ENCODE results near the gene SUPT7L. TPM values are rescaled to one million over a fixed set of nuclear protein-coding genes. Genes with fewer than 3 reads are reported as not detected.
A peak's percentile ranks its signal among the peaks of the same experiment; 100 is the strongest.

The SUPT7L gene
- 25.1 TPM for polyA plus RNA-seq (2013, experiment 1 of 2)
- polyA plus RNA-seq (2013, experiment 2 of 2): 25.0 TPM

GRCh38 chr2:27663285-27664153, at the start of gene SUPT7L, which contains the start of gene SLC4A1AP:
Gene SUPT7L, minus strand, starts transcription at chr2:27663614. Its CDS starts 1,422 bp downstream, at chr2:27662192.
Gene SLC4A1AP, plus strand, starts transcription at chr2:27663889. Its CDS starts 26 bp downstream, at chr2:27663915.
- peak within 1 kb of the TSS; percentile 62 to 82 for H3K4ac ChIP-seq (ENCODE audit: low read depth in 1 of 2, low read length in 2 of 2)
- no peak within 1 kb of the TSS for H3K14ac ChIP-seq (ENCODE audit: low read length in 2 of 2)
- peak within 1 kb of the TSS; percentile 97 for H3K9ac ChIP-seq (ENCODE audit: low read length)
- H2BK15ac ChIP-seq (ENCODE audit: low read depth, poor library complexity, severe bottlenecking): peak within 1 kb of the TSS; percentile 82
- peak; percentile 94 for DNase-seq
- H3K4me1 ChIP-seq (ENCODE audit: control insufficient read depth, insufficient read depth, low read depth, low read length): peaks cover 5% of the 10 kb centered on the region
- H3K27ac ChIP-seq (ENCODE audit: low read length, poor library complexity, severe bottlenecking): peak within 1 kb of the TSS; percentile 92
- WGBS: under 1% methylated on average over 56 of the region's 56 CpGs
- peak within 1 kb of the TSS; percentile 81 to 94 for H3K4me3 ChIP-seq (ENCODE audit: insufficient read depth in 1 of 2, low read depth in 1 of 2, low read length in 2 of 2)
- no peak within 1 kb of the TSS for H3K23ac ChIP-seq (ENCODE audit: low read length in 2 of 2)
- no peak within 1 kb of the TSS for H2AK5ac ChIP-seq (ENCODE audit: low read length, severe bottlenecking)
- peak within 1 kb of the TSS; percentile 83 for H2BK5ac ChIP-seq (ENCODE audit: low read depth, low read length, poor library complexity, severe bottlenecking)
- H4K8ac ChIP-seq (ENCODE audit: low read length): peak within 1 kb of the TSS; percentile 96
- H2BK12ac ChIP-seq (ENCODE audit: low read length in 2 of 2): peak within 1 kb of the TSS in 1 of 2 experiments; percentile 2
- H4K91ac ChIP-seq (ENCODE audit: low read length): peak within 1 kb of the TSS; percentile 87
- peaks cover 12 to 56% of the 10 kb centered on the region in 2 experiments for H3K36me3 ChIP-seq (ENCODE audit: control insufficient read depth in 1 of 2, insufficient read depth in 2 of 2, low read depth in 1 of 2, low read length in 2 of 2)
- peaks cover 13% of the 10 kb centered on the region for H3K79me1 ChIP-seq (replicated peaks; ENCODE audit: low read length, poor library complexity, severe bottlenecking)
- H2AFZ ChIP-seq (ENCODE audit: low read depth, low read length): peak within 1 kb of the TSS; percentile 85
- no peaks in the 10 kb centered on the region for H3K9me3 ChIP-seq (ENCODE audit: control insufficient read depth, low read length)
- H3K27me3 ChIP-seq (ENCODE audit: control insufficient read depth in 1 of 2, insufficient read depth in 1 of 2, low read length in 2 of 2): no peaks in the 10 kb centered on the region
- peak within 1 kb of the TSS; percentile 74 to 88 for H3K18ac ChIP-seq (ENCODE audit: low read depth in 1 of 2, low read length in 2 of 2)
- peak within 1 kb of the TSS; percentile 23 for H2BK120ac ChIP-seq (ENCODE audit: low read depth, low read length)
- peak within 1 kb of the TSS; percentile 65 for H3K4me2 ChIP-seq (ENCODE audit: low read length, poor library complexity, severe bottlenecking)

GRCh38 chr2:27713201-27713600, 49.8 kb upstream of the SUPT7L start:
- Histone ChIP-seq H2BK5ac (ENCODE audit: low read depth, low read length, poor library complexity, severe bottlenecking) (no peak overlapping the region), H3K79me1 (replicated peaks; ENCODE audit: low read length, poor library complexity, severe bottlenecking) (no peaks in the 10 kb centered on the region), H3K18ac (ENCODE audit: low read depth in 1 of 2, low read length in 2 of 2) (no peak overlapping the region), H3K4ac (ENCODE audit: low read depth in 1 of 2, low read length in 2 of 2) (no peak overlapping the region), H4K91ac (ENCODE audit: low read length) (no peak overlapping the region), H2BK120ac (ENCODE audit: low read depth, low read length) (no peak overlapping the region), H2BK12ac (ENCODE audit: low read length in 2 of 2) (no peak overlapping the region), H2AK5ac (ENCODE audit: low read length, severe bottlenecking) (no peak overlapping the region), H3K14ac (ENCODE audit: low read length in 2 of 2) (no peak overlapping the region), H3K4me2 (ENCODE audit: low read length, poor library complexity, severe bottlenecking) (no peak overlapping the region), H3K9ac (ENCODE audit: low read length) (no peak overlapping the region), H3K36me3 (ENCODE audit: control insufficient read depth in 1 of 2, insufficient read depth in 2 of 2, low read depth in 1 of 2, low read length in 2 of 2) (no peaks in the 10 kb centered on the region), H3K23ac (ENCODE audit: low read length in 2 of 2) (no peak overlapping the region), H3K9me3 (ENCODE audit: control insufficient read depth, low read length) (no peaks in the 10 kb centered on the region), H3K4me1 (ENCODE audit: control insufficient read depth, insufficient read depth, low read depth, low read length) (peaks cover 15% of the 10 kb centered on the region), H3K27me3 (ENCODE audit: control insufficient read depth in 1 of 2, insufficient read depth in 1 of 2, low read length in 2 of 2) (no peaks in the 10 kb centered on the region), H3K27ac (ENCODE audit: low read length, poor library complexity, severe bottlenecking) (no peak overlapping the region), H3K4me3 (ENCODE audit: insufficient read depth in 1 of 2, low read depth in 1 of 2, low read length in 2 of 2) (no peak overlapping the region), H2BK15ac (ENCODE audit: low read depth, poor library complexity, severe bottlenecking) (no peak overlapping the region), H2AFZ (ENCODE audit: low read depth, low read length) (no peak overlapping the region), H4K8ac (ENCODE audit: low read length) (no peak overlapping the region)
- 94% methylated on average over 5 of the region's 5 CpGs for WGBS
- no peak for DNase-seq

GRCh38 chr2:27712522-27712921, 49.1 kb upstream of the SUPT7L start:
- no peak overlapping the region for H2BK120ac ChIP-seq (ENCODE audit: low read depth, low read length)
- H3K9me3 ChIP-seq (ENCODE audit: control insufficient read depth, low read length): no peaks in the 10 kb centered on the region
- H3K27me3 ChIP-seq (ENCODE audit: control insufficient read depth in 1 of 2, insufficient read depth in 1 of 2, low read length in 2 of 2): no peaks in the 10 kb centered on the region
- WGBS: 82% methylated on average over 1 of the region's 1 CpG
- peaks cover 15% of the 10 kb centered on the region for H3K4me1 ChIP-seq (ENCODE audit: control insufficient read depth, insufficient read depth, low read depth, low read length)
- H4K8ac ChIP-seq (ENCODE audit: low read length): no peak overlapping the region
- DNase-seq: no peak
- no peak overlapping the region for H2BK15ac ChIP-seq (ENCODE audit: low read depth, poor library complexity, severe bottlenecking)
- no peak overlapping the region for H3K18ac ChIP-seq (ENCODE audit: low read depth in 1 of 2, low read length in 2 of 2)
- H3K27ac ChIP-seq (ENCODE audit: low read length, poor library complexity, severe bottlenecking): no peak overlapping the region
- H2AK5ac ChIP-seq (ENCODE audit: low read length, severe bottlenecking): peak overlapping the region; percentile 74
- no peaks in the 10 kb centered on the region for H3K79me1 ChIP-seq (replicated peaks; ENCODE audit: low read length, poor library complexity, severe bottlenecking)
- no peak overlapping the region for H2BK5ac ChIP-seq (ENCODE audit: low read depth, low read length, poor library complexity, severe bottlenecking)
- no peak overlapping the region for H4K91ac ChIP-seq (ENCODE audit: low read length)
- H2BK12ac ChIP-seq (ENCODE audit: low read length in 2 of 2): no peak overlapping the region
- H3K4ac ChIP-seq (ENCODE audit: low read depth in 1 of 2, low read length in 2 of 2): no peak overlapping the region
- no peak overlapping the region for H3K9ac ChIP-seq (ENCODE audit: low read length)
- no peak overlapping the region for H2AFZ ChIP-seq (ENCODE audit: low read depth, low read length)
- H3K4me3 ChIP-seq (ENCODE audit: insufficient read depth in 1 of 2, low read depth in 1 of 2, low read length in 2 of 2): no peak overlapping the region
- no peak overlapping the region for H3K14ac ChIP-seq (ENCODE audit: low read length in 2 of 2)
- H3K36me3 ChIP-seq (ENCODE audit: control insufficient read depth in 1 of 2, insufficient read depth in 2 of 2, low read depth in 1 of 2, low read length in 2 of 2): no peaks in the 10 kb centered on the region
- H3K23ac ChIP-seq (ENCODE audit: low read length in 2 of 2): no peak overlapping the region
- no peak overlapping the region for H3K4me2 ChIP-seq (ENCODE audit: low read length, poor library complexity, severe bottlenecking)

GRCh38 chr2:27711804-27712203, 48.4 kb upstream of the SUPT7L start:
- no peak overlapping the region for H3K4ac ChIP-seq (ENCODE audit: low read depth in 1 of 2, low read length in 2 of 2)
- H3K36me3 ChIP-seq (ENCODE audit: control insufficient read depth in 1 of 2, insufficient read depth in 2 of 2, low read depth in 1 of 2, low read length in 2 of 2): no peaks in the 10 kb centered on the region
- no peak overlapping the region for H2BK5ac ChIP-seq (ENCODE audit: low read depth, low read length, poor library complexity, severe bottlenecking)
- H3K79me1 ChIP-seq (replicated peaks; ENCODE audit: low read length, poor library complexity, severe bottlenecking): no peaks in the 10 kb centered on the region
- H4K91ac ChIP-seq (ENCODE audit: low read length): no peak overlapping the region
- H3K9ac ChIP-seq (ENCODE audit: low read length): no peak overlapping the region
- no peak overlapping the region for H3K27ac ChIP-seq (ENCODE audit: low read length, poor library complexity, severe bottlenecking)
- no peak overlapping the region for H3K4me2 ChIP-seq (ENCODE audit: low read length, poor library complexity, severe bottlenecking)
- no peak overlapping the region for H2BK120ac ChIP-seq (ENCODE audit: low read depth, low read length)
- H3K14ac ChIP-seq (ENCODE audit: low read length in 2 of 2): no peak overlapping the region
- H2AK5ac ChIP-seq (ENCODE audit: low read length, severe bottlenecking): no peak overlapping the region
- no peak overlapping the region for H3K4me3 ChIP-seq (ENCODE audit: insufficient read depth in 1 of 2, low read depth in 1 of 2, low read length in 2 of 2)
- no peak overlapping the region for H3K23ac ChIP-seq (ENCODE audit: low read length in 2 of 2)
- H3K9me3 ChIP-seq (ENCODE audit: control insufficient read depth, low read length): no peaks in the 10 kb centered on the region
- H2BK12ac ChIP-seq (ENCODE audit: low read length in 2 of 2): no peak overlapping the region
- no peak for DNase-seq
- H4K8ac ChIP-seq (ENCODE audit: low read length): no peak overlapping the region
- H3K4me1 ChIP-seq (ENCODE audit: control insufficient read depth, insufficient read depth, low read depth, low read length): peaks cover 15% of the 10 kb centered on the region
- H2AFZ ChIP-seq (ENCODE audit: low read depth, low read length): no peak overlapping the region
- 94% methylated on average over 5 of the region's 5 CpGs for WGBS
- no peak overlapping the region for H2BK15ac ChIP-seq (ENCODE audit: low read depth, poor library complexity, severe bottlenecking)
- no peaks in the 10 kb centered on the region for H3K27me3 ChIP-seq (ENCODE audit: control insufficient read depth in 1 of 2, insufficient read depth in 1 of 2, low read length in 2 of 2)
- no peak overlapping the region for H3K18ac ChIP-seq (ENCODE audit: low read depth in 1 of 2, low read length in 2 of 2)
